Fibroblast of skin of back (primary cell): Measurements from ENCODE around the gene ANKRD16. TPM values are rescaled to one million over a fixed set of nuclear protein-coding genes. Genes with fewer than 3 reads are reported as not detected.
"Not testable (repeated sequence)": the region's sequence is repeated elsewhere in the genome, so short reads cannot be mapped to it uniquely, and the experiment has no call there.

Source experiments
- DNase-seq: peaks from one replicate; pipeline ENCODE4 v3.0.0-alpha.2; 2013
- polyA plus RNA-seq, 2 experiments: library from polyadenylated mRNA; unstranded; fragments of 120-200 nt; gene quantifications; one replicate each; pipeline ENCODE4 v1.2.1, GENCODE V29; 2013; ENCODE audit not compliant: insufficient read length in 2 of 2

The ANKRD16 gene
- 3.7 TPM for polyA plus RNA-seq (2013, experiment 1 of 2; ENCODE audit: insufficient read length)
- 3.9 TPM for polyA plus RNA-seq (2013, experiment 2 of 2; ENCODE audit: insufficient read length)

GRCh38 chr10:5889624-5890451 lies at the start of gene ANKRD16, which contains the start of gene FBH1:
ANKRD16 (minus strand) TSS chr10:5889893; CDS start chr10:5889354, 539 bp downstream.
FBH1 (plus strand) TSS chr10:5890243; CDS start chr10:5890346, 103 bp downstream.
- peak; percentile 99 for DNase-seq

GRCh38 chr10:5938291-5938690 lies 48.6 kb upstream of the ANKRD16 start:
- no peak for DNase-seq

- no peak for DNase-seq
These were observed 47.3 kb upstream of the ANKRD16 start for GRCh38 chr10:5937016-5937415.

GRCh38 chr10:5935628-5936027 lies 45.9 kb upstream of the ANKRD16 start:
- no peak for DNase-seq

GRCh38 chr10:5933909-5934546 lies 44.3 kb upstream of the ANKRD16 start:
- DNase-seq: no peak

- no peak for DNase-seq
These were observed 42.7 kb upstream of the ANKRD16 start for GRCh38 chr10:5932345-5932744.

GRCh38 chr10:5930272-5930671 lies 40.6 kb upstream of the ANKRD16 start:
- DNase-seq: no peak

- DNase-seq: no peak
These were observed 39.7 kb upstream of the ANKRD16 start for GRCh38 chr10:5929442-5929841.

GRCh38 chr10:5927306-5927705 lies 37.6 kb upstream of the ANKRD16 start:
- peak; percentile 42 for DNase-seq

- no peak for DNase-seq
These were observed 35.2 kb upstream of the ANKRD16 start for GRCh38 chr10:5924889-5925288.

- DNase-seq: no peak
These were observed 32.1 kb upstream of the ANKRD16 start for GRCh38 chr10:5921746-5922145.

- DNase-seq: no peak
These were observed 29.9 kb upstream of the ANKRD16 start for GRCh38 chr10:5919568-5919967.

- DNase-seq: no peak
These were observed 29.1 kb upstream of the ANKRD16 start for GRCh38 chr10:5918763-5919162.

GRCh38 chr10:5917305-5917704 lies 27.6 kb upstream of the ANKRD16 start:
- no peak for DNase-seq

- no peak for DNase-seq
These were observed 25.8 kb upstream of the ANKRD16 start for GRCh38 chr10:5915451-5915850.

- DNase-seq: no peak
These were observed 24.0 kb upstream of the ANKRD16 start for GRCh38 chr10:5913736-5914135.

GRCh38 chr10:5911670-5912069 lies 22.0 kb upstream of the ANKRD16 start:
- no peak for DNase-seq

- no peak for DNase-seq
These were observed 20.8 kb upstream of the ANKRD16 start for GRCh38 chr10:5910323-5911100.

- not testable (repeated sequence) for DNase-seq
These were observed 19.0 kb upstream of the ANKRD16 start for GRCh38 chr10:5908676-5909075.

GRCh38 chr10:5906651-5907050 lies 17.0 kb upstream of the ANKRD16 start:
- no peak for DNase-seq

GRCh38 chr10:5905854-5906507 lies 16.3 kb upstream of the ANKRD16 start:
- DNase-seq: no peak

GRCh38 chr10:5904227-5904626 lies 14.5 kb upstream of the ANKRD16 start:
- no peak for DNase-seq
